ENCODE results near the gene COL6A2.
"Not testable (repeated sequence)": the region's sequence is repeated elsewhere in the genome, so short reads cannot be mapped to it uniquely, and the experiment has no call there.

COL6A2 gene

DNA sequence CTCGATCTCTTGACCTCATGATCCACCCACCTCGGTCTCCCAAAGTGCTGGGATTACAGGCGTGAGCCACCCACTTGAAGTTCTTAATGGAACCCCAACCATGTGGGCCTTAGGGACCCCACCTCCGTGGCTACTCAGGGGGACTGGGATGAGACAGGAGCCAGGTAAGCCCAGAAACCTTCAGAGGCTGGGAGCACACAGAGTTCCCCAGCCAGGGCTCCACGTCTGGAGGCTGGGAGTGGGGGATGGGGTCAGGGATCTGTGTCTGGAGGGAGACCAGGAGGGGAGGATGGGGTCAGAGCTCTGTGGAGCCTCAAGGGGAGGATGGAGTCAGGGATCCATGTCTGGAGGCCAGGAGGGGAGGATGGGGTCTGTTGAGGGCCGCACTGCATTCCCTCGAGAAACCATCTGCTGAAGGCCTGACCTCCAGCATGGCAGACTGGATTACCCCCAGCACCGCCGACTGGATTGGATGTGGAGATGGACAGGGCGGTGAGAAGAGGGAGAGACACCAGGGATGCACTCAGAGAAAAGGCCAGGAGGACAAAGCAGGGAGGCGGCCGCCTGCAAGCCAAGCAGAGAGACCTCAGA is 59.6 kb downstream of the COL6A2 start:
- DNase-seq: no peak

DNA sequence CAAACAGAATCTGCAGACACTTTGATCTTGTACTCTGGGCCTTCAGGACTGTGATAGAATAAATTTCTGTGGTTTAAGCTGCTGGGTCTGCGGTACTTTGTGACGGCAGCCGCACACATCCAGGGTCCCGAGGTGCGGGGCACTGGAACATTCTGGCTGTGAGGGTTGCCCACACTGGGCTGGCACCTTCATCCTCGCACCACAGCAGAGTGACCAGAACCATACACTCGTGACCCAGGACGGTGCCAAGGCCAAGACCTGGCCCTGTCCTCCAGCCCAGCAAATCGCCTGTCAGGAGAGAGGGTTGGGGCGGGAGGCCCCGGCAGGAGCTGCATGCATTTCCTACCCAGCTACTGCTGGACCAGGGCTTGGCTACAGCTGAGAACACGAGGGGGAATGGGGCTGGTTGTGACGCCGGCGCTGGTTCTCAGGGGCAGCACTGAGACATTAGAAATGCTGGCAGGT is 60.1 kb downstream of the COL6A2 start:
- no peak for DNase-seq

DNA sequence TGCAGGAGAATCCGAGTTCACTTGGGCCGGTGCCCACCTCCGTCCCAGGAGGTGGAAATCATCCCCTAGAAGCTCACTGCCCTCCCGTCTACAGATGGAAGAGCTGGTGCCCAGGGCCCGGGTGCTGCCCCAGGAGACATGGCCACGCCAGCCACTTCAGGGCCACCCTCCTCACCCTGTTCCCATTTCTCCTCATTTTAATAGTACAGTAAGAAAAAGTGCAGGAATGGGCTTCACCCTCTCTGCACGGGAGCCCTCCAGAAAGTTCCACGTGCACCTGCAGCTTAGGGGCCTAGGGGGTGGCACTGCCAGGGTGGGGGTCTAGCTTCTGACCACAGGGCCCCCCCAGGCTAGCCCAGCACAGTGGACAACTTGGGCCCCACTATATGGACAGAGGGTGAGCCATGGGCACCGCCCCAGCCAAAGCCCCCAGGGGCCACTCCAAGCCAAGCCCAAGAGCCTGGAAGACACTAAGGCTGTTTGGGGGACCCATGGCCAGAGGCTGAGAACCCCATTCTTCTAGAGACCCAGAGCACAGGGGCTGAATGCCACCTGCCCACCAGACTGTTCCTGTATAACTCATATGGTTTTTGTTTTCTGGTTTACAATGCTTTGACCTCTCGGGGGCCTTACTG is 60.9 kb downstream of the COL6A2 start:
- no peak for DNase-seq

DNA sequence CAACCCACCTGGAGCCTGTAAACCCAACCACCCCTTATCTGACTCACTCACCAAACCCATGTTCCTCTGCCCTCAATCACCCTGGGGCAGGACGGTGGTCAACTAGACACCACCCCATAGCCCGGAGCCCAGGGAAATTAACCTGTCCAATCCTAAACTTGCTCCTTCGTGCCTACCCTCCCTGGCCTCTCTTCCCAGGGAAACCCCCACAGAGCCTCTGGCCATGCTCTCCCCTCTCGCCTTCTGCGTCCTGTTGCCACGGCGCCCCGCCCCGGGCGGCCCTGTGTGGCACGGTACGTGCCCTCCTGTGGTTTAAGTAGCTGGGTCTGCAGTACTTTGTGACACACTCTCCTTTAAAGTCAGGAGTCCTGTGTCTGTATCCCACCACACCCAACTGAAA is 61.5 kb downstream of the COL6A2 start:
- DNase-seq: peak; percentile 40

DNA sequence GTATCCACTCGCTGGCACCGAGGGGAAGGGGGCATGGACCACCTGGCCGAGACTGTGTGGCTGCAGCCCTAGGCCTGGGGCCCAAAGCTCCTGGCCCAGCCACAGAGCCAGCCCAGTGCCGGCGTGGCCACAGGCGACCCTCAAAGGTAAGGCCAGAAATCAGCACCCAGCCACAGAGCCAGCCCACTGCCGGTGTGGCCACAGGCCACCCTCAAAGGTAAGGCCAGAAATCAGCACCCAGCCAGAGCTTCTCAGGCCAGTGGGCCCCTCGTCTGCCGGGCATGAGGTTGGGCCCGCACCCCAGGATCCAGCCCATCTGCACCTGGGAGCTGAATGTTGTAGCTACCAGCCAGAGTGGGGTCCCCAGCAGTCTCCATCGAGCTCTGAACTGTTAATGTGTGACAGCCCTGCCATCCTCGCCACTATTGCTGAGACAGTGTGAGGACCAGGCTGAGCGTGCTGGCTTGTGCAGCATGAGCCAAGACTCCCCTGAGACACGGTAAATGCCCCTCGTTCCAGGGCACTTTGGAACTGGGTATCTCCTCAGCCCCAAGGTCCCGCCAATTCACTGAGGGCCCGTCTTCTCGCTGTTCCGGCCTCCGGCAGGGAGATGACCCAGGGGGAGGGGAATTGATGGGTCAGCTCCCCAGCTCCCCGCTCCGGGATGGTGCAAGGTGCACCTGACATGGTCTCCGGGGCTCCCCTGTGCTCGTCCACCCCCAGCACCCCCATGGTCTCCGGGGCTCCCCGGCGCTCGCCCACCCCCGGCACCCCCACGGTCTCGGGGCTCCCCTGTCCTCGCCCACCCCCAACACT is 62.1 kb downstream of the COL6A2 start:
- no peak for DNase-seq

DNA sequence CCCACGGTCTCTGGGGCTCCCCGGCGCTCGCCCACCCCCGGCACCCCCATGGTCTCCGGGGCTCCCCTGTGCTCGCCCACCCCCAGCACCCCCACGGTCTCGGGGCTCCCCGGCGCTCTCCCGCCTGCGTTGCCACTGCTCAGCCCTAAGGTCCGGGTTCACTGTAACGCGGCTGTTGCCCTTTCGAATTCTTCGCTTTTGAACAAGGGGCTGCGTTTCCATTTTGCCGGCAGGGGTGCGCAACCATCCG is 62.7 kb downstream of the COL6A2 start:
- no peak for DNase-seq

DNA sequence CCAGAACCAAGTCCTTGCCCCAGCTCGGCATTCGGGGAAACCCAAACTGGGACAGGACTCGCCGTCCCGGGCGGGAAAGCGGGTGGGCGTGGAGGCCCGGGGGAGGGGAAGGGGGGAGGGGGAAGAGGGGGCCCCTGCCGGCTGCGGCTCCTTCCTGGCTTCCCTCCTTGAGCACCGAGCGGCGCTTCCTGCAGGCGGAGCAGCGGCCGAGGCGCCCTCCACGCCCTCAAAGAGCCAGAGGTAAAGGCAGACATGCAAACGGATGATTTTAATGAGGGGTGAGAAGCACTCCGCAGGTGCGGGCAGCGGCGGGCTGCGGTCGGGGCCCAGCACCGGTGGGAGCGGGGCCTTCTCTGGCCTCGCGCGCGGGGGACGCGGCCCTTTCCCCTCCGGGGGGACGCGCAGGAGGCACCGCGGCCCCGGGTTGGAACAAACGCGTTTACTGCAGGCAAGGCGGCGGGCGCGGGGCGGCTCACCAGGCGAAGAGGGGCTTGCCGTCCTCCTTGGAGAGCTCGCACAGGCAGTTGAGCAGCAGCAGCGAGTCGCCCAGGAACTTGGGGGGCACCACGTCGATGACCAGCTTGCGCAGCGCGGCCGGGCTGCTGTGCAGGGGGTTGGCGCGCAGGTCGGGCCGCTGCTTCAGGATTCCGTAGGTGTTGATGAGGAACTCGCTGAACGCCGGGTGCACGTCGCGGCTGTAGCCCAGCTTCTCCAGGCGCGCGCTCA is 63.2 kb downstream of the COL6A2 start:
- no peak for DNase-seq

DNA sequence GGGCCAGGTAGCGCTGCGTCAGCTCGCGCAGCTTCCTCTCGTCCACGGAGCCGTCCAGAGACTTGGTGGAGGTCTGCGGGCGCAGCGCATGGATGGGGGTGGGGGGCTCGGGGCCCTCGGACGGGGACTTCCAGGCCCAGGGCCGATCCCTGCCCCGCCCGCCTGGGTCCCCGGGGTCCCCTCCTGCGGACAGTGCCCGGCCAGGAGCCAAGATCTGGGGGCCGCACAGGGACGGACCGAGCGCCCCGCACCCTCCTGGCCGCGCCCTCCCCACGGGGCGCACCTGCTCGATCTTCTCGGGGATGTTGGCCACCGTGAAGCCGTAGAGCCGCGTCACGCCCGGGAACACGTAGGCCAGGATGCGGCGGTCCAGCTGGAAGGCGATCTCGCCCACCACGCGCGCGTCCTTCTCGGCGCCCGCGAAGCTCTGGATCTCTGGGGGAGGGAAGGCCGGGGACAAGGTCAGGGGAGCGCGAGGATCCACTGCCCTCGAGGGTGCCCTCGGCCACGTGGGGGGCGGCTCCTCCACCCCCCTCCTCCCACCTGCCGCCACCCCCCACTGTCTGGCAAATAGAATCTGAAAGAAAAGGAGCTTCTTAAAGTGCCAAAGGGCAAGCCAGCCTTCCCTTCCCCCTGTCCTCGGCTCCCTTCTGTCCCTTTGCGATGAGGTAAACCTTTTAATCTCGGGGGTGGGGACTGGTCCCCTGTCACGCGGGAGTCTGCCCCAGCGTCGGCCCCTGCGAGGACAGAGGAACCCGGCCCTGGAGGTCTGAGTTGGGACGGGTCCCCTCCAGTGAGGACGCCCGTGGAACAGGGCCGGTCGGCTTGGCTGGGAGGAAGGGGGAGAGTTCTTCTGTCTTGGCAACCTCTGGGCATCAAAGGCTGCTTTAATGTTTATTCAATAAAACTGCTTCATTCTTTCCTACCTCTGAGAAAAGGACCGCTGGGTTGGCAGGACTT is 64.0 kb downstream of the COL6A2 start:
- DNase-seq: no peak

DNA sequence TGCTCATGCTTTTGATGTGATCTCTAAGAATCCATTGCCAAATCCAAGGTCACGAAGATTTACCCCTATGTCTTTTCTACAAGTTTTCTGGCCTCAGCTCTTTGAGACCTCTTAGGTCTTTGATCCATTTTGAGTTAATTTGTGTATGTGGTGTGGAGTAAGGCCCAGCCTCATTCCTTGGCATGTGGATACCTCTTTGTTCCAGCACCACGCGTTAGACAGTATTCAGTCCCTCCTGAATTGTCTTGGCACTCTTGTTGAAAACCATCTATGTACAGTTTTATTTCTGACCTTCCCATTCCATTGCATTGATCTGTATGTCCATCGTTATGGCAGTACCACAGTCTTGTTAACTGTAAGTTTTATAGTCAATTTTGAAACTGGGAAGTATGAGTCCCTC is 65.5 kb downstream of the COL6A2 start:
- DNase-seq: no peak

DNA sequence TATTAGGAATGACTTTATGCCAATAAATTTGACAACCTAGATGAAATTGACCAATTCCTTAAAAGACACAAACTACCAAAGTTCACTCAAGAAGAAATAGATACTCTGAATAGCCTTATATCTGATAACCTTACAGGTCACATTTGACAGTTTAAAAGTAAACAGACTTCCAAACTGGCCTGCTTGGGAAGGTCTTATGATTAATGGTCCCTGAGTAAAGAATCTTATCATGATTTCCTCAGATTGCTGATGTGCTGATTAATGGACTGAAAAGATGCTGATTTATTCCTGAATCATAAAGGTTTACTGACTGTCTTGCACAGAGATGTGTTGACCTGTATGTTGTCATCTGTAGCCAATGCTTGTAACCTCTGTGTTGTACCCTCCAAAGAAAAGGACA is 67.2 kb downstream of the COL6A2 start:
- no peak for DNase-seq

DNA sequence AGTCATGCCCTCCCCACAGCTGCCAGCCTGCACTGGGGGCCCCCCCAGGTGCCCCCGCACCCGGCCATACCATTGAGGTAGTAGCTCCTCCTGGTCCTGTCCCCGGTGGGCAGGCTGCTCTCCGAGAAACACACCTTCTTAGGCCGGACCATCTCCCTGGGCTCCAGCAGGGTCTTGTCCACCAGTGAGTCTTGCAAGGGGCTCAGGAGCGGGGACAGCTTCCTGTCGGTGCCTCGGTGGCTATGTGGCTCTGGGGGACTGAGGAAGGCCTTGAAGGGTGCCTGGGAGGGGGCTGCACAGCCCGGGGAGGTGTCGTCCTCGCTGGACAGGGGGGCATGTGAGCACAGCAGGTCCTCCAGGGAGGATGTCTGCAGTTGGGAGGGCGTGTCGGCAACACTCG is 70.3 kb downstream of the COL6A2 start:
- peak; percentile 50 for DNase-seq

DNA sequence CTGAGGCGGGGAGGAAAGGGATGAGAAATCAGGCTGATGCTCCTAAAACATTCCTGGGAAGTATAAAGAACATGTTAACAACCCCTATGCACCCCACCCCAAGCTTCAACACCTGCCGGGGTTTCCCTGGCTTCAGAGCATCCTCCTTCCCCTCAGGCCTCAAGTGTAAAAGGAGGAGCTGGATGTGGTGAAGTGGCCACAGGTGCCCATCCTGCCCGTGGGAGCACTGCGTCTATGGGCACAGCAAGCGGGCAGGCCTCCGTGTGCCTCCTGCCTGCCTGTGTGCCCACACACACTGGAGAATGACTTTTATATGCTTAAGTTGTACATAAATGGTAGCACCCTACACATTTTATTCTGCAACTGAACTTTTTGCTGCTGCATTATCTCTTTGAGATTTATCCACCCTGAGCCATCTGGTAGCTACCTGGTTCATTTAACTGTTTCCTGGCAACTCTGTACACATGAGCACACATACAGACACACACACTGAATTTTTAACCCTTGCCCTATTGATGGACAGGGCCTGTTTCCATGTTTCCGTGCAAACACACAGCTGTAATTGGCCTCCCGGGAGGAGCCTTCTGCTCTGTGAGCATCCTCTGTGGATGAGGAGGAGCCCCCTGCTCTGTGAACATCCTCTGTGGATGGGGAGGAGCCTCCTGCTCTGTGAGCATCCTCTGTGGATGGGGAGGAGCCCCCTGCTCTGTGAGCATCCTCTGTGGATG is 70.9 kb downstream of the COL6A2 start:
- no peak for DNase-seq

DNA sequence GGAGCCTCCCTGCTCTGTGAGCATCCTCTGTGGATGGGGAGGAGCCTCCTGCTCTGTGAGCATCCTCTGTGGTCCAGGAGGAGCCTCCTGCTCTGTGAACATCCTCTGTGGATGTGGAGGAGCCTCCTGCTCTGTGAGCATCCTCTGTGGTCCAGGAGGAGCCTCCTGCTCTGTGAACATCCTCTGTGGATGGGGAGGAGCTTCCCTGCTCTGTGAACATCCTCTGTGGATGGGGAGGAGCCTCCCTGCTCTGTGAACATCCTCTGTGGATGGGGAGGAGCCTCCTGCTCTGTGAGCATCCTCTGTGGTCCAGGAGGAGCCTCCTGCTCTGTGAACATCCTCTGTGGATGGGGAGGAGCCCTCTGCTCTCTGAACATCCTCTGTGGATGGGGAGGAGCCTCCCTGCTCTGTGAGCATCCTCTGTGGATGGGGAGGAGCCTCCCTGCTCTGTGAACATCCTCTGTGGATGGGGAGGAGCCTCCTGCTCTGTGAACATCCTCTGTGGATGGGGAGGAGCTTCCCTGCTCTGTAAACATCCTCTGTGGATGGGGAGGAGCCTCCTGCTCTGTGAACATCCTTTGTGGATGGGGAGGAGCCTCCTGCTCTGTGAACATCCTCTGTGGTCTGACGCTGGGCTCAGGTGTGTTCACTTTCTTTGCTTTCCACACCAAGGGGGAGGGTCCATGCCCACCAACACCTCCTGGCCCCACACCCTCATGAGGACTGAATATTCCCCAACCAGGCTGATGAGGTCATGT is 72.7 kb downstream of the COL6A2 start:
- not testable (repeated sequence) for DNase-seq

DNA sequence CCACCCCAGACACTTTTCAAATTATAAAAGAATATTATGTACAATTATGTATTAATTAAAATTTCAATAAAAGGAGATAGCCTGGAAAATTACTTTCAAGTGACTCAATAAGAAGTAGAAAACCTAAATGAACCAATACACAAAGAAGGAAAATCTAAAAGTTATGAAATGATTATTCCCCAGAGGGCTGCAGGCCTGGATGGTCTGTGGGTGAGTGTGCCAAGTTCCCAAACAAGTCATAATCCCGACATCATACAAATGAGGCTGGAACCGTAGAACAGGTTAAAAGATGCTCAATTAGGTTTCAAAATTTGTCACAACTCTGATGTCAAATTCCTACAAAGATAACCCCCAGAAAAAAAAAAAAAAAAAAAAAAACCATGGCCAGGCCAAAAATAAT is 73.7 kb downstream of the COL6A2 start:
- no peak for DNase-seq

DNA sequence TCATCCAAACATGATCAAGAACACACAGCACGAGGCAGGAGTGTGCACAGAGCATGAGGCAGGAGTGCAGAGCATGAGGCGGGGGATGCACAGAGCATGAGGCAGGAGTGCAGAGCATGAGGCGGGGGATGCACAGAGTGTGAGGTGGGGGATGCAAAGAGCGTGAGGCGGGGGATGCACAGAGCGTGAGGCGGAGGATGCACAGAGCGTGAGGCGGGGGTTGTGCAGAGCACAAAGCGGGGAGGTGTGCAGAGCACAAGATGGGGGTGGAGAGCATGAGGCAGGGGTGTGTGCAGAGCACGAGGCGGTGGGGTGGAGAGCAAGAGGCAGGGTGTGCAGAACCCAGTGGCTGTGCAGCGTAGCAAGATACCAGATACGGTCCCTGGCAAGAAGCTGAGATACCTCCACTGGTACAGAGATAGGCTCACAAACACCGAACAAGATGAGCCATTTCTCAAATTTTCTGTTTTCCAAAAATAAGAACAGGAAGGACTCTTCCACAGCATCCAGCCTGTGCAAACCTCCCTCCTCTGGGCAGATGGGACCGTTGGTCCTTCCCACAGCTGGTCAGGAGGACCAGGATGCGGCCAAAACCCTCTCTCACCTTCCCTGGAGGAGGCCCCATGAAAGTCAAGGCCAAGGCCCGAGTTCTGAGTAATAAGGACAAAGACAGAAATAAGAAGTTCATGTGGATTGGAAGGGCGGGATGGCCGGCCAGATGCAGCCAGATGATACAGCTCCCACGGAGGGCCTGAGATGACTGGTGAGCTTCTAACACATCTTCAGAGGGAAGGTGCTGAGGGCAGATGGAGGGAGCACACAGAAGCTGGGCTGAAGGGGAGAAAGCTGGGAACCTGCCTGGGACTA is 74.3 kb downstream of the COL6A2 start:
- DNase-seq: peak; percentile 43

DNA sequence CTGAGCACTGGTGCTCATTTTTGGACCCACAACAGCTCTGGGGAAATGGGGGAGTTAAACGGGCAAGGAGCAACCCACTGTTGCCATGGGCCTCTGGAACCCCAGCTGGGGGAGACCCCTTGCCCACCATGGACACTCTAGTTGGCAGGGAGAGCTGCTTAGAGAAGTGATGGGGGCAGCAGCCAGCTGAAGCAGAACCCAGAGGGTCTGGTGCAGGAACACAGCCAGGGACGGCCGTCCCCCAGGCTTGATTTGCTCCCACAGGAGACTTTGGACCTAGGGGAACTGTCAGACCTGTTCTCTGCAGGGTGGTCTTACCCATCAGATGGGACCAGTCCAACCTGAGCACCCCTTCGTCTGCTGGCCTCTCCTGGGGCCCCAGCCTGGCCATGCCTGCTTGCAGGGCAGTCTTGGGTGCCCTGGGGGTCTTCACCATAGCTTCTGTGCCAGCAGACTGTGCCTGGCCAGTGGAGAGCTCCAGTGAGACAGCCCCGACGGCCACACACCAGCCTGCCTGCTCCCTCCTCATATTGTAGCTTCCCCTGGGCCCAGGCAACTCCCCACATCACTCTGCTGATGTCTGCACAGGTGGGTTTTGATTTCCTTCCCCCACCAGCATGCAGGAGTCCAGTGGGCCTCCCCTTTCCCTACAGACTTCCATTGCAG is 75.1 kb downstream of the COL6A2 start:
- DNase-seq: no peak

DNA sequence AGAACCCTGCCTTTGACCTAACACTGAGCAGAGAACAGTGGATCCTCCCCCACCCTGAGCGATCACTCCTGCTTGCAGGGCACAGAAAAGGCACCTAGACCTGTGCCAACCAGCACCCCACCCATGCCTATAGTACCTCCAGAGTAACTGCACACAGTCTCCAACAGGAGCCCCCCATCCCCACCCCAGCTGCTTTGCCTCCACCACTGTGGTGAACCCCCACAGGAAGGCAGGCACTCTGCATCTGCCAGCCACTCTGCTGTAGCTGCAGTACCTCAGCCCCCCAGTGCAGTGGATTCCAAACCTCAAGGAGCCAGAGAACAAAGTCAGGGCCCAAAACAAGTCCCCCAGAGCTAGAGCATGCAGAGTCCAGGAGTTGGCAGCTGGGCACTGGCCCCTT is 75.7 kb downstream of the COL6A2 start:
- no peak for DNase-seq

DNA sequence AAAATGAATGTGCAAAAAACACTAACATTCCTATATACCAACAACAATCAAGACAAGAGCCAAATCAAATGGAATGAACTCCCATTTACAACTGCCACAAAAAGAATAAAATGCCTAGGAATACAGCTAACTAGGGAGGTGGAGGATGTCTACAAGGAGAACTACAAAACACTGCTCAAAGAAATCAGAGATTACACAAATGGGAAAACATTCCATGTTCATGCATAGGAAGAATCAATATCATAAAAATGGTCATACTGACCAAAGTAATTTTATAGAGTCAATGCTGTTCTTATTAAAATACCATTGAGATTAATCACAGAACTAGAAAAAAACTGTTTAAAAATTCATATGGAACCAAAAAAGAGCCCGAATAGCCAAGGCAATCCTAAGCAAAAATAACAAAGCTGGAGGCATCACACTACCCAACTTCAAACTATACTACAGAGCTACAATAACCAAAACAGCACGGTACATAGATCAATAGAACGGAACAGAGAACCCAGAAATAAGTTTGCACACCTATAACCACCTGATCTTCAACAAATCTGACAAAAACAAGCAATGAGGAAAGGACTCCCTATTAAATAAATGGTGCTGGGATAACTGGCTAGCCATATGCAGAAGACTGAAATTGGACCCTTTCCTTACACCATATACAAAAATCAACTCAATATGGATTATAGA is 78.7 kb downstream of the COL6A2 start:
- not testable (repeated sequence) for DNase-seq

DNA sequence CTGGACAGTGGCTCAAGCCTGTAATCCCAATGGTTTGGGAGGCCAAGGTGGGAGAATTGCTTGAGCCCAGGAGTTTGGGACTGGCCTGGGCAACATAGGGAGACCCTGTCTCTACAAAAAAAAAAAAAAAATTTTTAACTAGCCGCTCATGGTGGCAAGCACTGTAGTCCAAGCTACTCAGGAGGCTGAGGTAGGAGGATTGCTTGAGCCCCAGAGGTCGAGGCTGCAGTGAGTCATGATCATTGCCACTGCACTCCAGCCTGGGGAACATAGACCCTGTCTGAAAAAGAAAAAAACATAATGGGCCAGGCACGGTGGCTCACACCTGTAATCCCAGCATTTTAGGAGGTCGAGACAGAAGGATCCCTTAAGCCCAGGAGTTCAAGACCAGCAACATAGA is 81.0 kb downstream of the COL6A2 start:
- no peak for DNase-seq
